BJ (cell line): ENCODE results near the gene RIPOR2. TPM values are rescaled to one million over a fixed set of nuclear protein-coding genes. Genes with fewer than 3 reads are reported as not detected.

Experiments used
- CTCF ChIA-PET: fragments of 350-600 bp; formaldehyde crosslinking; extraction: SDS; loops from one replicate; lab custom pipeline; 2021; ENCODE audit warnings: antibody characterized with exemption, inconsistent platforms; lab: Yijun Ruan, JAX
- POLR2A ChIA-PET: fragments of 300-600 bp; sonication (Branson Sonifier 250); formaldehyde crosslinking; extraction: SDS; loops from one replicate; lab custom pipeline; 2021; ENCODE audit warnings: antibody characterized with exemption; lab: Charles Lee
- DNase-seq: peaks from one replicate; pipeline ENCODE4 v3.0.0-alpha.2; 2011; ENCODE audit warnings: low read depth
- H3K27me3 ChIP-seq: 2 replicates; pipeline ENCODE4 v1.6.0; 2011; ENCODE audit warnings: low read length; ENCODE audit not compliant: control insufficient read depth, insufficient read depth
- H3K36me3 ChIP-seq: 2 replicates; pipeline ENCODE4 v1.5.1; 2011; ENCODE audit warnings: low read length; ENCODE audit not compliant: control insufficient read depth, insufficient read depth
- H3K4me3 ChIP-seq: 2 replicates; pipeline ENCODE4 v1.5.1; 2011; ENCODE audit warnings: low read depth, mild to moderate bottlenecking, control low read depth, low read length
- CTCF ChIP-seq: IDR thresholded peaks from 2 replicates; pipeline ENCODE4 v1.5.1; 2011; ENCODE audit warnings: low read depth, mild to moderate bottlenecking, control low read depth, inconsistent platforms, low read length, moderate library complexity; ENCODE audit not compliant: insufficient read depth
- polyA plus RNA-seq: library from polyadenylated mRNA; depleted of rRNA; stranded (reverse); fragments of >200 nt; gene quantifications from 2 replicates; pipeline ENCODE4 v1.2.3, GENCODE V29; 2011

The RIPOR2 gene
- polyA plus RNA-seq, 1 experiment = 52.6 TPM

DNA sequence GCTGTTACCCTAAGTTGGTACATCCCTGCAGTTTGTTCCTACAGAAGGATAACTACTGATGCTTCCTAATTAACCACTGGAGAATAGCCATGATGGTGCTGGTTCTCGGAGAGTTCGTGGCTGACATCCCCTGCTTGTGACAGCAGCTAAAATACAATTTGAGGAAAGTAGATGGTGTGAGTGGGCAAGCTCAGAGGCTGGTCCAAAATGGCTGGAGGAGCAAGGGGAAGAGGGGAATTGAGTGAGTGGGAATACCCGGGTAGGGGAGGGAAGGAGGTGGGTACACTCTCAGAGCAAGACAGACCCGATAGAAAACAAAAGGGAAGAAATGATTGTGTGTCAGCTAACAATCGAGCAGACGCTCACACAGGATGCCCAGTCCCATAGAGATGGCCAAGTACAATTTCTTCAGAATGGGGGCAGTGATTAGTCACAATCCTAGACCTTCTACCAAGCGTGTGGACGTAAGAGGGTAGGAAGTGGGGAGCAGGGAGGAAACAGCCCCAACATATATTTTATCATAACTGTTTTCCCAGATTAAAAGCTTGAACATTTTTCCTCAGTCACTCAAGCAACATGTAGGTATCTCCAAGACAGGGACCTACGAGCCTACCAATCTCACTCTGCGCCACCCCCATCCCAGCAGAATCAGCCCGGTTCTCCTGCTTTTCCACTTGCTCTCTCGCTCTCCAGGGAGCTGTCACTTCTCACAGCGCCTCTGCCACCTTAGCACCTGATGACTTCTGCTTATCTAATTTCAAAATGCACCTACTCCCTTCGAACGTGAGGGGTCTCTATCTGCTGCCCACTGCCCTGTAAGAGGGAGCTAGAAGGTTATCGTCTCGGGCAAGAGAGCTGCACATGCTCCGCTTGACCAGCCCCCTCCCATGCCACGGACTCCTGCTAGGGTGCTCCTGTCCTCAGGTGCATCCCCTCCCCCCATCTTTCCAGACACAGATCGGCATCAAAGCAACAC, 26.2 kb downstream of the RIPOR2 start:
- ChIA-PET POLR2A (no interaction called here), CTCF (interaction anchor here (0.6 to 6.0 kb wide), 23 partner anchors 9 to 108 kb away, joined by 3 to 63 read pairs (median 6); no protein-coding TSS in a partner anchor)
- Histone ChIP-seq H3K27me3 (peaks cover 3% of the 10 kb centered on the region), H3K36me3 (no peaks in the 10 kb centered on the region; the same call in 1 of the 2 replicates), H3K4me3 (peak overlapping the region; percentile 77)
- DNase-seq = no peak
- no peak for TF ChIP-seq CTCF

GRCh38 chr6:24908650-24909035, 27.1 kb downstream of the RIPOR2 start:
- Histone ChIP-seq H3K27me3 (peaks cover 3% of the 10 kb centered on the region), H3K4me3 (peak overlapping the region; percentile 77), H3K36me3 (no peaks in the 10 kb centered on the region; the same call in none of the 2 replicates)
- POLR2A ChIA-PET = interaction anchor here (0.6 to 0.7 kb wide), 2 partner anchors 131 to 146 kb away, joined by 3 to 6 read pairs; no protein-coding TSS in a partner anchor
- CTCF ChIA-PET = interaction anchor here (0.6 to 6.0 kb wide), 9 partner anchors 9 to 109 kb away, joined by 3 to 63 read pairs (median 14); no protein-coding TSS in a partner anchor
- DNase-seq = peak; percentile 86
- TF ChIP-seq CTCF = no peak

- ChIA-PET CTCF (interaction anchor here (1.0 to 6.0 kb wide), 8 partner anchors 8 to 110 kb away, joined by 3 to 63 read pairs (median 16); no protein-coding TSS in a partner anchor), POLR2A (interaction anchor here (0.6 to 0.7 kb wide), 2 partner anchors 130 to 147 kb away, joined by 3 to 6 read pairs; no protein-coding TSS in a partner anchor)
- H3K36me3 ChIP-seq = no peaks in the 10 kb centered on the region; the same call in none of the 2 replicates
- TF ChIP-seq CTCF = no peak
- H3K27me3 ChIP-seq = peaks cover 1% of the 10 kb centered on the region
- H3K4me3 ChIP-seq = peak overlapping the region; percentile 15; the same call in 1 of the 2 replicates
- DNase-seq = no peak
Observed at GRCh38 chr6:24907919-24908649, 27.7 kb downstream of the RIPOR2 start.

GRCh38 chr6:24906314-24906713, 29.4 kb downstream of the RIPOR2 start:
- Histone ChIP-seq H3K27me3 (no peaks in the 10 kb centered on the region), H3K4me3 (no peak overlapping the region), H3K36me3 (no peaks in the 10 kb centered on the region; the same call in none of the 2 replicates)
- no peak for TF ChIP-seq CTCF
- CTCF ChIA-PET = interaction anchor here (0.9 to 5.3 kb wide), 6 partner anchors 14 to 225 kb away, joined by 3 to 19 read pairs (median 4); no protein-coding TSS in a partner anchor
- no peak for DNase-seq
- POLR2A ChIA-PET = no interaction called here
